Testis (tissue), 3 donors: ENCODE data around the gene C1RL. TPM values are rescaled to one million over a fixed set of nuclear protein-coding genes. Genes with fewer than 3 reads are reported as not detected.

Source experiments
- DNase-seq: peaks from one replicate; pipeline ENCODE4 v3.0.0-alpha.2; 2019
- H3K27ac ChIP-seq, 2 donors: fragments of 200-600 bp; sonication (generic); one replicate each; pipeline ENCODE4 v1.5.1; 2019
- H3K27me3 ChIP-seq: fragments of 200-600 bp; sonication (generic); one replicate; pipeline ENCODE4 v1.5.1; 2019
- H3K36me3 ChIP-seq: fragments of 200-600 bp; sonication (generic); one replicate; pipeline ENCODE4 v1.5.1; 2017; ENCODE audit warnings: low read depth; ENCODE audit errors: missing control alignments
- H3K4me1 ChIP-seq: fragments of 200-600 bp; sonication (generic); one replicate; pipeline ENCODE4 v1.5.1; 2019
- H3K4me3 ChIP-seq, 2 donors: fragments of 200-600 bp; sonication (generic); one replicate each; pipeline ENCODE4 v1.5.1; 2017 to 2019
- H3K9me3 ChIP-seq: fragments of 200-600 bp; sonication (generic); one replicate; pipeline ENCODE4 v1.5.1; 2017
- CTCF ChIP-seq, 3 experiments: fragments of 450-650 bp in 2 of 3; fragments of 200-600 bp in 1 of 3; sonication (generic) in 1 of 3; IDR thresholded peaks; one replicate each; pipeline ENCODE4 v1.5.1; 2016 to 2019; ENCODE audit warnings: antibody characterized with exemption in 3 of 3, mild to moderate bottlenecking in 2 of 3, moderate library complexity in 1 of 3
- POLR2A ChIP-seq: fragments of 450-650 bp; IDR thresholded peaks from one replicate; pipeline ENCODE4 v1.6.1; 2017; ENCODE audit warnings: antibody characterized with exemption, mild to moderate bottlenecking, moderate library complexity
- WGBS, 2 donors: methylation state at CpG; one replicate each; pipeline ENCODE4 v1.1.5; 2018; 5-methylcytosine and 5-hydroxymethylcytosine counted together
- intact Hi-C: fragments of 100-400 bp; cut with DNase I; formaldehyde crosslinking; loops from one replicate; pipeline ENCODE4 v1.15.1; 2023; ENCODE audit warnings: low total_unique reads
- polyA plus RNA-seq: library from polyadenylated mRNA; stranded (reverse); fragments of 350-450 nt; fragmentation: Illumina TruSeq; extraction: RNeasy Lipid Tissue Mini Kit (QIAGEN cat#74804); gene quantifications from one replicate; pipeline ENCODE4 v1.2.3, GENCODE V29; 2014; ENCODE audit warnings: low read depth, low replicate concordance; ENCODE audit not compliant: insufficient read depth
- total RNA-seq, 2 donors: library from RNA; depleted of rRNA; stranded (reverse); fragments of >200 nt; gene quantifications; one replicate each; pipeline ENCODE4 v1.2.3, GENCODE V29; 2016

Gene C1RL
- total and polyA plus RNA-seq, 3 donors from 2014 or later = 19.8 to 31.8 (median 23.9) TPM

- Histone ChIP-seq H3K27ac (peak overlapping the region in 1 of 2 donors; percentile 60), H3K27me3 (no peaks in the 10 kb centered on the region), H3K4me3 (no peak overlapping the region), H3K36me3 (no peaks in the 10 kb centered on the region), H3K4me1 (no peaks in the 10 kb centered on the region), H3K9me3 (no peaks in the 10 kb centered on the region)
- intact Hi-C loops = no loop called here
- DNase-seq = no peak
- TF ChIP-seq POLR2A = no peak
- no peak for TF ChIP-seq CTCF (IDR thresholded peaks at IDR 0.05)
Measured at GRCh38 chr12:7079826-7080125, 29.2 kb downstream of the C1RL start.

GRCh38 chr12:7078163-7078562, 30.9 kb downstream of the C1RL start:
- TF ChIP-seq POLR2A (no peak), CTCF (IDR thresholded peaks at IDR 0.05) (no peak)
- 74 to 80% methylated on average over 4 of the region's 4 CpGs for WGBS, 2 donors
- no peaks in the 10 kb centered on the region for H3K27me3 ChIP-seq
- no peaks in the 10 kb centered on the region for H3K9me3 ChIP-seq
- H3K36me3 ChIP-seq = no peaks in the 10 kb centered on the region
- no peak for DNase-seq
- no peak overlapping the region for H3K4me3 ChIP-seq
- intact Hi-C loops = no loop called here
- H3K27ac ChIP-seq = no peak overlapping the region
- H3K4me1 ChIP-seq = no peaks in the 10 kb centered on the region

GRCh38 chr12:7076493-7076892, 32.5 kb downstream of the C1RL start:
- Histone ChIP-seq H3K27me3 (no peaks in the 10 kb centered on the region), H3K9me3 (no peaks in the 10 kb centered on the region), H3K4me3 (no peak overlapping the region), H3K36me3 (no peaks in the 10 kb centered on the region), H3K4me1 (no peaks in the 10 kb centered on the region), H3K27ac (no peak overlapping the region)
- no peak for DNase-seq
- WGBS, 2 donors = 92 to 93% methylated on average over 4 of the region's 4 CpGs
- TF ChIP-seq POLR2A (no peak), CTCF (IDR thresholded peaks at IDR 0.05) (no peak)
- intact Hi-C loops = no loop called here

GRCh38 chr12:7075939-7076338, 33.1 kb downstream of the C1RL start:
- no peak for DNase-seq
- TF ChIP-seq CTCF (IDR thresholded peaks at IDR 0.05) = no peak
- TF ChIP-seq POLR2A = no peak
- Histone ChIP-seq H3K27me3 (no peaks in the 10 kb centered on the region), H3K27ac (no peak overlapping the region), H3K9me3 (no peaks in the 10 kb centered on the region), H3K4me3 (no peak overlapping the region), H3K36me3 (no peaks in the 10 kb centered on the region), H3K4me1 (no peaks in the 10 kb centered on the region)
- intact Hi-C loops = no loop called here
- 78 to 87% methylated on average over 3 of the region's 3 CpGs for WGBS, 2 donors

- intact Hi-C loops = no loop called here
- TF ChIP-seq CTCF (IDR thresholded peaks at IDR 0.05) = no peak
- TF ChIP-seq POLR2A = no peak
- Histone ChIP-seq H3K27ac (no peak overlapping the region), H3K4me3 (no peak overlapping the region), H3K9me3 (no peaks in the 10 kb centered on the region), H3K4me1 (no peaks in the 10 kb centered on the region), H3K36me3 (no peaks in the 10 kb centered on the region), H3K27me3 (no peaks in the 10 kb centered on the region)
- no peak for DNase-seq
- 67 to 93% methylated on average over 3 of the region's 3 CpGs for WGBS, 2 donors
Measured at GRCh38 chr12:7075518-7075917, 33.5 kb downstream of the C1RL start.
